Sigmoid colon (tissue), 7 donors: ENCODE measurements around the gene CIC. TPM values are rescaled to one million over a fixed set of nuclear protein-coding genes. Genes with fewer than 3 reads are reported as not detected.

Experiments
- DNase-seq: peaks from one replicate; pipeline ENCODE4 v3.0.0-alpha.2; 2019
- H3K27ac ChIP-seq, 4 donors: fragments of 200-600 bp; sonication (generic); one replicate each; pipeline ENCODE4 v1.5.1; 2016 to 2019; ENCODE audit warnings: mild to moderate bottlenecking in 1 of 4
- H3K27me3 ChIP-seq, 3 donors: fragments of 200-600 bp; sonication (generic); one replicate each; pipeline ENCODE4 v1.5.1; 2019; ENCODE audit warnings: mild to moderate bottlenecking in 1 of 3
- H3K36me3 ChIP-seq, 4 donors: fragments of 200-600 bp; sonication (generic); one replicate each; pipeline ENCODE4 v1.5.1; 2016 to 2019
- H3K4me1 ChIP-seq, 4 donors: fragments of 200-600 bp; sonication (generic); one replicate each; pipeline ENCODE4 v1.5.1; 2017 to 2019
- H3K4me3 ChIP-seq, 4 donors: fragments of 200-600 bp; sonication (generic); one replicate each; pipeline ENCODE4 v1.5.1; 2017 to 2019; ENCODE audit warnings: mild to moderate bottlenecking in 2 of 4, moderate library complexity in 1 of 4
- H3K9me3 ChIP-seq, 4 donors: fragments of 200-600 bp in 3 of 4; sonication (generic) in 3 of 4; one replicate each; pipeline versions ENCODE4 v1.5.1 to v1.6.1; 2013 to 2019
- CTCF ChIP-seq, 4 experiments: fragments of 450-650 bp in 3 of 4; fragments of 200-600 bp in 1 of 4; IDR thresholded peaks; one replicate each; pipeline ENCODE4 v1.5.1; 2016 to 2019; ENCODE audit warnings: antibody characterized with exemption in 4 of 4, mild to moderate bottlenecking in 3 of 4, moderate library complexity in 2 of 4
- EP300 ChIP-seq, 4 donors: sonication (generic); formaldehyde crosslinking; IDR thresholded peaks; one replicate each; pipeline ENCODE4 v1.6.1; 2017; ENCODE audit warnings: antibody characterized with exemption in 4 of 4
- POLR2A ChIP-seq, 2 donors: fragments of 450-650 bp; IDR thresholded peaks; one replicate each; pipeline ENCODE4 v1.6.1; 2016; ENCODE audit warnings: antibody characterized with exemption in 2 of 2, mild to moderate bottlenecking in 2 of 2, moderate library complexity in 2 of 2
- POLR2AphosphoS5 ChIP-seq, 4 donors: sonication (generic); formaldehyde crosslinking; IDR thresholded peaks; one replicate each; pipeline ENCODE4 v1.6.1; 2017; ENCODE audit warnings: antibody characterized with exemption in 4 of 4
- WGBS, 2 donors: extraction: QIAGEN DNeasy Blood & Tissue Kit; methylation state at CpG; one replicate each; pipeline ENCODE4 v1.1.7; 2013; 5-methylcytosine and 5-hydroxymethylcytosine counted together
- intact Hi-C: fragments of 100-400 bp; cut with DNase I; formaldehyde crosslinking; loops from one replicate; pipeline ENCODE4 v1.15.1; 2023
- polyA plus RNA-seq, 3 donors: library from polyadenylated mRNA; stranded (reverse); fragments of 200-250 nt; gene quantifications; one replicate each; pipeline ENCODE4 v1.2.3, GENCODE V29; 2013
- total RNA-seq, 4 donors: library from RNA; depleted of rRNA; stranded (reverse); fragments of >200 nt; gene quantifications; one replicate each; pipeline ENCODE4 v1.1.0, GENCODE V29; 2016
- donor health status: healthy with polysubstance abuse.
- donor health status: Bipolar disorder and iron deficiency.
- donor health status: healthy.

Gene CIC
- total and polyA plus RNA-seq, 7 donors = 8.4 to 42.1 (median 20.0) TPM

DNA sequence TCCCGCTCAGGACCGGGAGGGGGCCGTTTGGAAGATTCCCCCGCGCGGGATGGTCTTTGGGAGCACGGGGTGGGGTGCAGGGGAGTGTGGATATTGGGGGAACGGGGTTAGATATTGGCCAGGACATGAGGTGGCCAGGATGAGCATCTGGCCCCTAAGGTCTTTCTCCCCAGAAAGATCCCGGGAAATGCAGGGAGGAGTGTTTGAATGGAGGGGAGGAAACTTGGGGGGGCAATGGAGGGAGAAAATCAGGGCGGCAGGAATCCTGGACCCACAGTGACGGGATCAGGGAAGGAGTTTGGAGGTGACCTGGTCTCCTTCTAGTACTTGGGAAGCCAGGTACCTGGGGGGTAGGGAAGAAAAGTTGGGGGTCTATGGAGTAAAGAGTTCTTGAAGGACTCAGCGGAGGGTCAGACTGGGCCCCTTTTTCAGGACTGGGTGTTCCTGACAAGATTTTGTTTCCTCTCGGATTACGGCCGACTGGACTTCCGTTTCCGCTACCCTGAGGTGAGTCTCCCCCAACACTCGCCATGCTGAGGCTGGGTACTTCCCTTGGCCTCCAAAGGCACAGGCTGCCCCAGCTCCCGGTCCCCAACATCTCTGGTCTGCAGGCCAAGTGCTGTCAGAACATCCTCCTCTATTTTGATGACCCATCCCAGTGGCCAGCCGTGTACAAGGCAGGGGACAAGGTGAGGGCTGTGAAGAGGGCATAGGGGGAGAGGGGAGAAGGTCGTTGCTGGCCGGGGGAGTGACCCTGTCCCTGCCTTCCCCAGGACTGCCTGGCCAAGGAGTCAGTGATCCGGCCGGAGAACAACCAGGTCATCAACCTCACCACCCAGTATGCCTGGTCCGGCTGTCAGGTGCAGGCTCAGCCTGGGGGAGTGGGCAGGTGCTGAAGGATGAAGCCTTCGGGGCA lies 45.0 kb downstream of the CIC start:
- Histone ChIP-seq H3K4me3 (peak overlapping the region in 1 of 4 donors; percentile 49), H3K27me3 (peaks cover 9 to 54% (median 39%) of the 10 kb centered on the region in 3 donors), H3K4me1 (peaks cover 0 to 14% (median 13%) of the 10 kb centered on the region in 4 donors), H3K36me3 (no peaks in the 10 kb centered on the region), H3K27ac (no peak overlapping the region), H3K9me3 (no peaks in the 10 kb centered on the region)
- intact Hi-C loops = no loop called here
- no peak for DNase-seq
- TF ChIP-seq CTCF (IDR thresholded peaks at IDR 0.05) (peak in 1 of 4 experiments; percentile 24), EP300 (IDR thresholded peaks at IDR 0.05) (no peak)
- WGBS, 2 donors = 29 to 33% methylated on average over 26 of the region's 26 CpGs

- no peaks in the 10 kb centered on the region for H3K36me3 ChIP-seq
- no peak overlapping the region for H3K4me3 ChIP-seq
- intact Hi-C loops = no loop called here
- no peak for DNase-seq
- TF ChIP-seq CTCF (IDR thresholded peaks at IDR 0.05) (no peak), POLR2A (IDR thresholded peaks at IDR 0.05) (no peak), EP300 (IDR thresholded peaks at IDR 0.05) (no peak), POLR2AphosphoS5 (IDR thresholded peaks at IDR 0.05) (no peak)
- H3K4me1 ChIP-seq = peaks cover 0 to 14% (median 13%) of the 10 kb centered on the region in 4 donors
- no peak overlapping the region for H3K27ac ChIP-seq
- 65 to 76% methylated on average over 5 of the region's 5 CpGs for WGBS, 2 donors
- H3K9me3 ChIP-seq = no peaks in the 10 kb centered on the region
- peaks cover 9 to 49% (median 31%) of the 10 kb centered on the region in 3 donors for H3K27me3 ChIP-seq
Measured at GRCh38 chr19:42315024-42315423, 46.0 kb downstream of the CIC start.

- peaks cover 0 to 14% (median 13%) of the 10 kb centered on the region in 4 donors for H3K4me1 ChIP-seq
- H3K27me3 ChIP-seq = peaks cover 9 to 34% (median 23%) of the 10 kb centered on the region in 3 donors
- DNase-seq = no peak
- TF ChIP-seq POLR2A (IDR thresholded peaks at IDR 0.05) (no peak), CTCF (IDR thresholded peaks at IDR 0.05) (no peak), POLR2AphosphoS5 (IDR thresholded peaks at IDR 0.05) (no peak), EP300 (IDR thresholded peaks at IDR 0.05) (no peak)
- intact Hi-C loops = no loop called here
- WGBS, 2 donors = 17 to 32% methylated on average over 28 of the region's 28 CpGs
- H3K27ac ChIP-seq = no peak overlapping the region
- no peaks in the 10 kb centered on the region for H3K9me3 ChIP-seq
- H3K4me3 ChIP-seq = no peak overlapping the region
- H3K36me3 ChIP-seq = no peaks in the 10 kb centered on the region
Measured at GRCh38 chr19:42316223-42317211, 47.5 kb downstream of the CIC start.

GRCh38 chr19:42317535-42317934 lies 48.5 kb downstream of the CIC start:
- intact Hi-C loops = no loop called here
- no peaks in the 10 kb centered on the region for H3K9me3 ChIP-seq
- peaks cover 2 to 28% (median 23%) of the 10 kb centered on the region in 3 donors for H3K27me3 ChIP-seq
- H3K36me3 ChIP-seq = no peaks in the 10 kb centered on the region
- peaks cover 0 to 13% (median 13%) of the 10 kb centered on the region in 4 donors for H3K4me1 ChIP-seq
- 85 to 89% methylated on average over 13 of the region's 13 CpGs for WGBS, 2 donors
- TF ChIP-seq POLR2A (IDR thresholded peaks at IDR 0.05) = no peak
- TF ChIP-seq CTCF (IDR thresholded peaks at IDR 0.05) = no peak
- no peak overlapping the region for H3K27ac ChIP-seq
- no peak overlapping the region for H3K4me3 ChIP-seq
- no peak for DNase-seq
